SIG-M5 treated with dmso at 0.1 percent for 504 hours (cell line): Measurements from ENCODE around the gene ZNF575.
"Not testable (repeated sequence)": the region's sequence is repeated elsewhere in the genome, so short reads cannot be mapped to it uniquely, and the experiment has no call there.

Experiments
- DNase-seq: peaks from one replicate; lab custom pipeline; 2025; ENCODE audit not compliant: unreplicated experiment; lab: John Stamatoyannopoulos, UW

Gene ZNF575

DNA sequence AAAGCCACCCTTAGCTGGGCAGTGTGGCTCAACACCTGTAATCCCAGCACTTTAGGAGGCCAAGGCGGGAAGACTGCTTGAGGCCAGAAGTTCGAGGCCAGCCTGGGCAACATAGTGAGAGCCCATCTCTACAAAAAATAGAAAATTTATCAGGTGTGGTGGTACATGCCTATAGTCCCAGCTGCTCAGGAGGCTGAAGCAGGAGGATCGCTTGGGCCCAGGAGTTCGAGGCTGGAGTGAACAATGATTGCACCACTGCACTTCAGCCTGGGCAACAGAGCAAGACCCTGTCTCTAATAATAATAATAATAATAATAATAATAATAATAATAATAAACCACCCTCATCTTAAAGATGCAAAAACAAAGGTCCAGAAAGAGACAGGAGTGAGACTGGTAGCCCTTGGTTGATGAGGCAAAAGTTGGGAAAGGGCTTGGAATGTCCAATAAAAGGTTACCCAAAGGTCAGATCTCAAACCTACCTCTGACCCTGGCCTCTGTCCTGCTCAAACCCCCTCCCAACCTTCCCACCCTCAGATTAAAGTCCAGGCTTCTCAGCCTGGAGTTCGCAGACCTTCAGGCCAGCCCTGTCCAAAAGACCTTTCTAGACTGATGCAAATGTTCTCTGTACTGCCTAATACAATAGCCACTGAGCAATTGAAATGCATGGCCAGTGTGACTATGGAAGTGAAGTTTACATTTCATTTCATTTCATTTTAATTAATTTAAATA, 9.1 kb downstream of the ZNF575 start:
- no peak for DNase-seq

GRCh38 chr19:43544077-43544476, 11.1 kb downstream of the ZNF575 start:
- DNase-seq: no peak

- DNase-seq: no peak
Observed at GRCh38 chr19:43545276-43545675, 12.3 kb downstream of the ZNF575 start.

DNA sequence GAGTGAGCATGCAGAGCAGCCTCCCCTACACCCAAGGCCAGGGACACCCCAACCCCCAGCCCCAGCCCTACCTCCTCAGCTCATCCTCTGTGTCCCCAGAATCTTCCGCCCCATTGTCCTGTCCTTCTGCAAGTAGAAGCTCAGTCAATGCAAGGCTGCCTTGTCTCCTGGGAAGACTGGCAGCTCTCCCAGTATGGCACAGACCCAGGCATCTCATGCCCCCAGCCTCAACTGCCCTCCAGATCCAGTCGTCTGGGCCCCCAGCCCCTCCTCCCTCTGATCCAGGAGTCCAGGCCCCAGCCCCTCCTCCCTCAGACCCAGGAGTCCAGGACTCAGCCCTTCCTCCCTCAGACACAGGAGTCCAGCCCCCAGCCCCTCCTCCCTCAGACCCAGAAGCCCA, 13.0 kb downstream of the ZNF575 start:
- DNase-seq: no peak

GRCh38 chr19:43546581-43546980, 13.6 kb downstream of the ZNF575 start:
- DNase-seq: no peak

- DNase-seq: not testable (repeated sequence)
Observed at GRCh38 chr19:43547926-43548325, 14.9 kb downstream of the ZNF575 start.

GRCh38 chr19:43548706-43549105, 15.7 kb downstream of the ZNF575 start:
- no peak for DNase-seq

DNA sequence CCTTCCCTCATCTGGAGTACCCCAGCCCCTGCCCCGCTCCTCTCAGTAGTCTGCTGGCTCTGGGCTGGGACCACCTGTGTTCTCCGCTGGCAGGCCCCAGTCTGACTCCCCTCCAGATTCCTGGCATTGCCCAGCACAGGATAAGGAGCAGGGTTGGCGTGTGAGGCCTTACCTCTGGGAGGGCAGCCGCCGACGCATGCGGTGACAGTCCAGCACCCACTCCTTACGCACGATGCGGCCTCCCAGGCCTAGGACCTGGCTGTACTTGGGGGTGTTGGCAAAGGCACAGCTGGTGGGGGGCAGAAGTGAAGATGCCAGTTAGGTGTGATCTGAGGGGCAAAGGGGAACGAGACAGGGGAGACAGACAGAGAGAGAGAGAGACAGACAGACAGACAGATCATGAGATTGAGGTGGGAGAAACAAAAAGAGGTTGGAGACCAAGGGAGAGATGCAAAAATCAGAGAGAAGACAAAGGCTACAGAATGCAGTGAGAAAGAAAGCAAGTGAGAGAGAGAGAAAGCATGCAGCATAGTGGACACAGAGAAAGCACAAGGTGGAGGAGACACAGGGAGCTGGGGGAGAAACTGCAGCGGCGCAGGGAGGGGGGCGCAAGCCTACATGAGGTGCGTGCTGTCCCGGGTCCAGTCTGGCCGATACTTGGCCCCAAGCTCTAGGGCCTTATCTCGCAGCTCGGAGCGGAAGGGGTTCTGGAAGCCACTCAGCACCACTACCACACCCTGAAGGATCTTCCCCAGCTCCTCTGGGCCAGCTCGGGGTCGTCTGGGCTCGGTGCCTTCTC, 18.6 kb downstream of the ZNF575 start:
- no peak for DNase-seq

GRCh38 chr19:43552198-43552450, 19.1 kb downstream of the ZNF575 start:
- no peak for DNase-seq

GRCh38 chr19:43552616-43553015, 19.6 kb downstream of the ZNF575 start:
- no peak for DNase-seq

DNA sequence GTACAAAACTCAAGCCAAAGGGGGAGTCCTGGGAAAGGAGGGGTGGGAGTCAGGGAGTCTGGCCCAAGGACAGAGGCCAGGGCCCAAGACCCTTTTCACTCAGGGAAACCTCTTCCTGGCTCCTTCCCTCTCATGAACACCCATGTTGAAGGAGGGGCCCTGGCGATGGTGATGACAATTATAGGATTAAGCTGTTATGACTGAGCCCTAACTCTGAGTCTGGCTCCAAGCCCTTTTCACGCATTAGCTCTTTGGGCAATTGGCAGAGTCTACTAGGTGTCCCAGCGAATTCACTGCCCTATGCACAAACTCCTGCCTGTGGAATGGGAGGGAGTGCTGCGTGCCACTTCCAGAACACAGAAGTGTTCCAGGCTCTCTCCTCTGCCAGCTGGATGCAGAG, 20.7 kb downstream of the ZNF575 start:
- no peak for DNase-seq

DNA sequence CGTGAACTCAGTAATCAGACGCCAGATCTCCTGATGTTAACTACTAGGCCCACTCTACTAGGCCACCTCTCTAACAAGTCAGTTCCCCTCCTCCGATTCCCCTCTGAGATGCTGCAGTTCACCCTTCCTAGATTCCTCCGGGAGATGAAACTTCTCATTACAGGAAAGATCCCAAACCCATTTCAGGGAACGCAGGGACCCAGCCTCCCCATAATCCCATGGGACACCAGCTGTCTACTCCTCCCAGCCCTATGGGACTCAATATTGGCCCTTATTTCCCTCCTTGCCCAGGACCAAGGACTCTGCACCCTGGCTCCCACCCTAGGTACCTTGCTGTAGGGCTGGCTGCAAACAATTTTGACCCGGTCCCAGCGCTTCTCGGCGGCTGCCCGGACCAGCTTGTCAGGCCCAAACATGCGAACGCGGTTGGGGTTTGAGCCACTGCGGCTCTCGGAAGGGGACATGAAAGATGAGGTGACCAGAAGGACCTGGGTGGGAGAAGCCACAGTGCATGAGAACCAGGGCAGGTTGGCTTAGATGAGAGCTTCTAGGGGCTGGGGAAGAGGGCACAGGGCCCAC, 21.4 kb downstream of the ZNF575 start:
- DNase-seq: no peak

GRCh38 chr19:43555185-43555770, 22.3 kb downstream of the ZNF575 start:
- DNase-seq: peak; percentile 67

DNA sequence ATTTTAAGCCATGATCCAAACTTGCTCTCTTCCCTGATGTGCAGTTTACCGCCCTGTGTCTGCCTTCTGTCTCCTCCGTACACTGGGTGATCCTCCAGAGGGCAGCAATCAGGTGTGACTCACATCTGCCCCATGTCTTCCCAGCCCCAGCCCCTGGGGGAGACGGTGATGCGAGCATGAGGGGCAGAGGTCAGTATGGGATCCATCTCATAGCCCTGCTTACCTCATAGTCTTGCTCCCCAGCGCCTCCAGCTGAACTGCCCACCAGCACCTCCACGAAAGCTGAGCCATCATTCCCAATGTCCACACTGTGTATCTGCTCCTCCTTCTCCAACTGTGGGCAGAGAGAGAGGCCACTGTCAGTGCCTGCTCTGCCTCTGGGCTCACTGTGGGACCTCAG, 27.7 kb downstream of the ZNF575 start:
- DNase-seq: no peak

GRCh38 chr19:43561139-43561970, 28.4 kb downstream of the ZNF575 start:
- no peak for DNase-seq

DNA sequence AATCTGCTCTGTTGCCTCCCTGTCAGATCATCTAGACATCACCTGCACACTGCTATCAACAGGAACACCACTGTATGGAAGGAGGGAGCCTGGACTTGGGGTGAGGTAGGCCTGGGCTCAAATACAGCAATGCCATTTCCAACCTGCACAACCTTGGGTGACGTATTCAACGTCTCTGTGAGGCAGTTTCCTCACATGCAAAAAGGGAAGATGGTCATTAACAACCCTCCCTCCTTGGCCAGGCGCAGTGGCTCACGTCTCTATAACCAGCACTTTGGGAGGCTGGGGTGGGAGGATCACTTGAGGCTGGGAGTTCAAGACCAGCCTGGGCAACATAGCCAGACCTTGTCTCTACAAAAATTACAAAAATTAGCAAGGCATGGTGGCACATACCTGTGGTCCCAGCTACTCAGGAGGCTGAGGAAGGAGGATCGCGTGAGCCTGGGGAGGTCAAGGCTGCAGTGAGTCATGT, 29.3 kb downstream of the ZNF575 start:
- DNase-seq: no peak

GRCh38 chr19:43562698-43563241, 29.8 kb downstream of the ZNF575 start:
- peak; percentile 97 for DNase-seq

GRCh38 chr19:43563816-43564457, 30.9 kb downstream of the ZNF575 start:
- no peak for DNase-seq

DNA sequence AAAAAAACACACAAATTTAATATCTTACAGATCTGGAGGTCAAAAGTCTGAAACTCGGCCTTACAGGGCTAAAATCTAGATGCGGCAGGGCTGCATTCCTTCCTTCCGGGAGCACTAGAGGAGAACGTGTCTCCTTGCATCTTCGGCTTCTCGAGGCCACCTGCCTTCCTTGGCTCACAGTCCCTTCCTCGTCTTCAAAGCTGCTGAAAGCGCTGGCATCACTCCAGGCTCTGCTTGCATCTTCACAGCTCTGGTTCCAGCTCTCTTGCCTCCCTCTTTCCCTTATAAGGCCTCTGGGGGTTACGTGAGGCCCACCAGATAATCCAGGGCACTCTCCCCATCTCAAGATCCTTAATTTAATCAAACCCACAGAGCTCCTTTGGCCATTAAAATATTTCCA, 31.8 kb downstream of the ZNF575 start:
- no peak for DNase-seq

DNA sequence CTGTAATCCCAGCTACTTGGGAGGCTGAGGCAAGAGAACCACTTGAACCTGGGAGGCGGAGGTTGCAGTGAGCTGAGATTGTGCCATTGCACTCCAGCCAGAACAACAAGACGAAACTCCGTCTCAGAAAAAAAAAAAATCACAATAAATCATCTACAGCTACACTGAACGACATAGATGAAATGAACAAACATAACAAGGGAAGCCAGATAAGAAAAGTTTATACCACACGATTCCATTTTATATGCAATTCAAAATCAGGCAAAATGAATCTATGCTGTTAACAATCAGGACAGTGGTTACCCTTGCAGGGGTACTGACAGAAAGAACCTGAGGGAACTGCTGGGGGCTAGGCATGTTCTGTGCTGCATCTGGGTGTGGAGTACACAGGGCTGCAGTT, 36.7 kb downstream of the ZNF575 start:
- no peak for DNase-seq
